Endometrial microvascular endothelial cells (primary cell): ENCODE data around the gene CALM1. TPM values are rescaled to one million over a fixed set of nuclear protein-coding genes. Genes with fewer than 3 reads are reported as not detected.

Experiments
- in situ Hi-C: cut with HindIII; loops from 2 replicates; pipeline ENCODE4 v1.10.0; 2017; ENCODE audit warnings: low sequenced_read_pairs, low pct_unique_long_range_greater_than_20kb; ENCODE audit errors: inconsistent ontology term
- total RNA-seq: library from RNA; depleted of rRNA; stranded (reverse); fragments of >200 nt; gene quantifications from one replicate; pipeline ENCODE4 v1.2.3, GENCODE V29; 2015; ENCODE audit errors: inconsistent ontology term

The CALM1 gene
- total RNA-seq, 1 donor from 2014 or later, result 452 TPM

- in situ Hi-C loops, result no loop called here
Measured at GRCh38 chr14:90427848-90428426, 31.1 kb downstream of the CALM1 start.

GRCh38 chr14:90428676-90429075 is 31.8 kb downstream of the CALM1 start:
- in situ Hi-C loops, result no loop called here

- in situ Hi-C loops, result no loop called here
Measured at GRCh38 chr14:90429236-90429635, 32.4 kb downstream of the CALM1 start.

DNA sequence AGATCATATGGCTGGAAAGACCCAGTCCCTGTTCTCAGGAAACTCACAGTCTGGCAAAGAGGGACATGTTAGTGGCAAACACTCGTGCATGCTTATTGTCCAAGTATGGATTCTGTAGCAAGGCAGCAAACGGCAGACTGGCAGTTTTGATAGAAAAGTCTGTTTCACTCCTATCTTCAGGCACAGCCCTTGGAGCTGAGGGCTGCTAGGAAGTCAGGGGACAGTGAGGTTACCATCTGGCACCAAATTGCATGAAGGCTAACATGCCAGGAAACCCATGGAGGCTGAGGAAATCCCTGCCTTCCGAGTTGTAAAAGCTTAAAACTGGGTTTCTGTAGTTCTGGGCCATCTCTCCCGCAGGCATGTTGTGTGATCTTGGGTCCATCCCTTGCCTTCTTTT is 32.9 kb downstream of the CALM1 start:
- in situ Hi-C loops, result no loop called here

GRCh38 chr14:90434370-90435020 is 37.7 kb downstream of the CALM1 start:
- in situ Hi-C loops, result no loop called here

DNA sequence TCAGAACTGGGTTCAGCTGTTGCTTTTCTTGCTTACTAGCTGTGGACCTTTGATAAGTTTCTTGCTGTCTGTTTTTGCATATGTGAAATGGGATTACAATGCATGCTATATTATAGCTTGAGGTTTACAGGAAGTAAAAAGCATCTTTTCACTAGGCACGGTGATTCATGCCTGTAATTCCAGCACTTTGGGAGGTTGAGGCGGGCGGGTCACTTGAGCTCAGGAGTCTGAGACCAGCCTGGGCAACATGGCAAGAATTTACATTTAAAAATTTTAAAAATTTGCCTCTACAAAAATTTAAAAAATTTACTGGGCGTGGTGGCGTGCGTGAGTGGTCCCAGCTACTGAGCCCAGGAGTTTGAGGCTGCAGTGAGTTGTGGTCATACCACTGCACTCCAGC is 42.0 kb downstream of the CALM1 start:
- in situ Hi-C loops, result no loop called here

DNA sequence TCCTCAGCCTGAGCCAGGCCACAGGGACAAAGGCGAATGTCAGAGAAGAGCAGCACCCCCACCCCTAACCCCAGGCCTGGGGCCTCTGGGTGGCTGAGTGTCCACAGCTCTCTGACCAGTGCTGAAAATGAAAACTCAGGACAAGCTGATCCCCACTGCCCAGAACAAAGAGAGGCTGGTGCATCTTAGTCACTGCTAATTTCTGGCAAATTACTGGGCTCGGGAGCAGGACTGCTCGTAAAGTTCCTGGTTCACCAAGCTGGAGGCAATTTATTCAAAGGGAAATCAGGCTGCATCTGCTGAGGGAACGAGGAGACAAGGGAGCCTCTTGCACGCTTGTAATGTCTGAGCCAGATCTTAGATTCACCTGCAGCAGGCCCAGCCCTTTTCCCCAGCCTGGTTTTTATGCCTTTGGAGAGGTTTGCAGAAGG is 43.2 kb downstream of the CALM1 start:
- in situ Hi-C loops, result no loop called here

GRCh38 chr14:90440592-90440991 is 43.8 kb downstream of the CALM1 start:
- in situ Hi-C loops, result no loop called here

- in situ Hi-C loops, result no loop called here
Measured at GRCh38 chr14:90442388-90442787, 45.6 kb downstream of the CALM1 start.

- in situ Hi-C loops, result no loop called here
Measured at GRCh38 chr14:90443161-90444076, 46.6 kb downstream of the CALM1 start.

DNA sequence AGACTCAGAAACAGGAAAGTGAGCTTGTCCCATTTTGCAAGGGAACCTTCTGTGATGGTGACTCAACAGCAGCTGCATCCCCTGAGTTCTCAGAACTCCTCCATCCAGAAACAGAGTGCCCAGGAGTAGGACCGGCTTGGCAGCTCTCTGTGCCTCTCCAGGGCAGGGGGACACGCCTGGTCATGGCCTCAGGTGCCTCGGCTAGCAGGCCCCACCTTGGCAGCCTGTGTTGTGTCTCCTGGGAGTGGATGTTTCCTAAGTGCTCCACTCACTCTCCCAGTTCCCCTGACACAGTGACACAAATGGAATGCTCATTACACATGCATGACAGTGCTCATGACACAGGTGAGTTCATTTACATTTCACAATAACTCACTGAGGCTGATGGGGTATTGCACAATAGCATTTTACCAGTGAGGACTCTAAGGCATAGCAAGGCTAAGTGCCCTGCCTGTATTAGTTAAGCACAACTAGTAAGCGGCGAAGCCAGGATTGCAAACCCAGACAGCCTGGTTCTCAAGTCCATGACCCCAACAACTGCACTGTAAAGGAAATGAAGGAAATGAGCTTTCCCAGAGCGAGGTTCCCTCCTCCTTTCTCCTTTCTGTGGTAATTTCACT is 47.4 kb downstream of the CALM1 start:
- in situ Hi-C loops, result no loop called here

DNA sequence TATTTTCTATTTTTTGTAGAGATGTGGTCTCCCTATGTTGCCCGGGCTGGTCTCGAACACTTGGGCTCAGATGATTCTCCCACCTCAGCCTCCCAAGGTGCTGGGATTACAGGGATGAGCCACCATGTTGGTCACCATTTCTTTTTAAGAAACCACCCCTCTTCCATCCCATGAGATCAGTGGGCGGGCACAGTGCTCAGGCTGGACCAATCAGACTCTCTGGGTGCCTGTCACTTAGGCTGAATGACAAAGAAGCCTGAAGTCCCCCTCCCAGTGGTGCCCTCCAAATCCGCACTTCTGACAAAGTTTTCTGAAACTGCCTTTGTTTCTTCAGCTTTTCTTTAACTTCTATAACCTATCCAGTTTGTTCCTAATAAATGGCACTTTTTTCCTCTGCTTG is 48.2 kb downstream of the CALM1 start:
- in situ Hi-C loops, result no loop called here

GRCh38 chr14:90446405-90446804 is 49.6 kb downstream of the CALM1 start:
- in situ Hi-C loops, result no loop called here

GRCh38 chr14:90447720-90448497 is 51.1 kb downstream of the CALM1 start:
- in situ Hi-C loops, result no loop called here

- in situ Hi-C loops, result no loop called here
Measured at GRCh38 chr14:90449411-90449810, 52.6 kb downstream of the CALM1 start.

GRCh38 chr14:90450151-90450550 is 53.3 kb downstream of the CALM1 start:
- in situ Hi-C loops, result no loop called here

DNA sequence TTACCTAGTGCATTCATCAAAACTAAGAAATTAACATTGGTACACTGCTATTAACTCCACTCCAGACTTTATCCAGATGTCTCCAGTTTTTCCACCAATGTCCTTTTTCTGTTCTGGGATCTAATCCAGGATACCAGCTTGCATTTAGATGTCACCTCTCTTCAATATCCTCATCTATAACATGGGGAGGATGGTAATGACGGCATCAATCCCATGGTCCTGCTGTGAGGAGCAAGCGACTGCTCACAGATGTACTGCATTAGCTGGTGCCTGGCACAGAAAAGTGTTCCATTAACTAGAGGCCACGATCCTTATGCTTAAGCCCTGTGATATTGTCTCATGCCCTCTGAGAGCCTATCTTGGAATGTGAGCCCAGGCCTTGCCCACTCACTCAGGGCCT is 53.8 kb downstream of the CALM1 start:
- in situ Hi-C loops, result no loop called here

- in situ Hi-C loops, result no loop called here
Measured at GRCh38 chr14:90451443-90451842, 54.6 kb downstream of the CALM1 start.

GRCh38 chr14:90451961-90452360 is 55.1 kb downstream of the CALM1 start:
- in situ Hi-C loops, result no loop called here
